Activated naive CD8-positive, alpha-beta T cell treated with anti-CD3 and anti-CD28 coated beads, Interleukin-2, amount 10 ng/mL, durations not matched to agents 7 days and 5 days (primary cell): ENCODE data around the gene INPPL1. TPM values are rescaled to one million over a fixed set of nuclear protein-coding genes. Genes with fewer than 3 reads are reported as not detected.

ENCODE experiments used
- ATAC-seq: fragments of 150-1000 bp; cut with Tn5 transposase; one replicate; pipeline ENCODE4 v1.10.0; 2021; ENCODE audit warnings: low read depth, moderate library complexity
- POLR2A ChIA-PET: fragments of 350-600 bp; sonication (Branson Sonifier 250); formaldehyde crosslinking; loops from one replicate; lab custom pipeline; 2021; ENCODE audit warnings: antibody characterized with exemption; lab: Charles Lee
- DNase-seq: peaks from one replicate; pipeline ENCODE4 v3.0.0; 2021
- H3K27ac Mint-ChIP-seq: one replicate; pipeline ENCODE4 v1.8.0; 2022; ENCODE audit warnings: mild to moderate bottlenecking, mixed read lengths
- H3K27me3 Mint-ChIP-seq: one replicate; pipeline ENCODE4 v1.8.0; 2022; ENCODE audit warnings: mild to moderate bottlenecking, moderate library complexity, mixed read lengths
- H3K36me3 Mint-ChIP-seq: one replicate; pipeline ENCODE4 v1.8.0; 2021; ENCODE audit warnings: mild to moderate bottlenecking, mixed read lengths
- H3K4me1 Mint-ChIP-seq: one replicate; pipeline ENCODE4 v1.8.0; 2021; ENCODE audit warnings: mixed read lengths
- H3K4me3 Mint-ChIP-seq: one replicate; pipeline ENCODE4 v1.8.0; 2022; ENCODE audit warnings: mild to moderate bottlenecking, moderate library complexity, mixed read lengths
- H3K9me3 Mint-ChIP-seq: one replicate; pipeline ENCODE4 v1.8.0; 2021; ENCODE audit warnings: mixed read lengths
- total RNA-seq, 2 experiments: library from RNA; stranded (reverse); gene quantifications; one replicate each; pipeline ENCODE4 v1.2.3, GENCODE V29; 2021

Gene INPPL1
- total RNA-seq, 2 experiments from 2014 or later: 166 to 171 TPM

DNA sequence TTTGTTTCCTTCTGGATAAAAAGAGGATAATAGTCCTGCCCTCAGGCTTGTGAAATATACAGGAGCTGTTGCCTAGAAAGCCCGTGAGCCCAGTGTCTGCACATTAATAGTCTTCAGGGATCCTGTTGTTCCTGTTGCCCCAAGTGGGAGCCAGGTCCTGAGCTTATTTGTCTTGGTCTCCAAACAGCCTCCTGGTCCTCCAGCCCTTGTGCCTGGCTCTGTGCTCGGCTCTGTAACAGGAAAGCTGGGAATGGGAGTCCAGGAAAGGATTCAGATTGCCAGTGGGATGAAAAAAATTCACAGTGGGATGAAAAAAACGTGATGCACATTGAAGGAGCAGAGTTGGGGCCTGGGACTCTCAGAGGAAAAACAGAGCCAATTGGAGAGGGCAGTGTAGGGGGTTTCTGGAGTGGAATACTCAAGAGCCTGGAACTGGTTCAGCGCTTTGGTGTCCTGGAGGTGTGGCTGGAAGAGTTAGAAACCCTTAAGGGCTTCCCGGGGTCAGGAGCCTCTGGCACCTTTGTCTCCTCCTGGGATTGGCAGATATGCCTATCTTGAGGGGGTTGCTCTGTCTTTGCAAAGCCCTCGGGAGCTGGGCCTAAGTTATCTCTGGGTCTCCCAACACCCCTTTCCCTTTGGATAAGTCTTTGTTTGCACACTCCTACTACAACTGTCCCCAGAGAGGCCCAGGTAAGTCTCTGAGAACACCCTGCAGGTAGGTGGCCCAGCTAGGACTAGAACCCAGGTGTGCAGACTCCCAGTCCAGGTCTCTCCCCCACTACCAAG lies 2.3 kb upstream of the INPPL1 start:
- Mint-ChIP-seq H3K27ac (peak overlapping the region; percentile 84), H3K4me1 (peaks cover 32% of the 10 kb centered on the region), H3K9me3 (no peaks in the 10 kb centered on the region), H3K4me3 (peak overlapping the region; percentile 90), H3K36me3 (peaks cover 4% of the 10 kb centered on the region), H3K27me3 (peaks cover 14% of the 10 kb centered on the region)
- no peak for ATAC-seq
- DNase-seq: no peak
- POLR2A ChIA-PET: interaction anchor here (0.7 to 2.0 kb wide), 7 partner anchors 10 to 593 kb away, joined by 4 to 16 read pairs (median 5); partner anchors contain the start of genes ANAPC15, RNF121 and XNDC1N

GRCh38 chr11:72222907-72223614 lies 1.5 kb upstream of the INPPL1 start:
- H3K36me3 Mint-ChIP-seq: peaks cover 4% of the 10 kb centered on the region
- POLR2A ChIA-PET: interaction anchor here (0.6 to 2.0 kb wide), 19 partner anchors 9 to 592 kb away, joined by 3 to 16 read pairs (median 4); partner anchors contain the start of genes ANAPC15, CLPB, RNF121 and XNDC1N
- H3K9me3 Mint-ChIP-seq: no peaks in the 10 kb centered on the region
- H3K27ac Mint-ChIP-seq: peak overlapping the region; percentile 84
- ATAC-seq: peak; percentile 81
- H3K27me3 Mint-ChIP-seq: peaks cover 8% of the 10 kb centered on the region
- peak; percentile 95 for DNase-seq
- H3K4me1 Mint-ChIP-seq: peaks cover 27% of the 10 kb centered on the region
- peak overlapping the region; percentile 90 for H3K4me3 Mint-ChIP-seq

DNA sequence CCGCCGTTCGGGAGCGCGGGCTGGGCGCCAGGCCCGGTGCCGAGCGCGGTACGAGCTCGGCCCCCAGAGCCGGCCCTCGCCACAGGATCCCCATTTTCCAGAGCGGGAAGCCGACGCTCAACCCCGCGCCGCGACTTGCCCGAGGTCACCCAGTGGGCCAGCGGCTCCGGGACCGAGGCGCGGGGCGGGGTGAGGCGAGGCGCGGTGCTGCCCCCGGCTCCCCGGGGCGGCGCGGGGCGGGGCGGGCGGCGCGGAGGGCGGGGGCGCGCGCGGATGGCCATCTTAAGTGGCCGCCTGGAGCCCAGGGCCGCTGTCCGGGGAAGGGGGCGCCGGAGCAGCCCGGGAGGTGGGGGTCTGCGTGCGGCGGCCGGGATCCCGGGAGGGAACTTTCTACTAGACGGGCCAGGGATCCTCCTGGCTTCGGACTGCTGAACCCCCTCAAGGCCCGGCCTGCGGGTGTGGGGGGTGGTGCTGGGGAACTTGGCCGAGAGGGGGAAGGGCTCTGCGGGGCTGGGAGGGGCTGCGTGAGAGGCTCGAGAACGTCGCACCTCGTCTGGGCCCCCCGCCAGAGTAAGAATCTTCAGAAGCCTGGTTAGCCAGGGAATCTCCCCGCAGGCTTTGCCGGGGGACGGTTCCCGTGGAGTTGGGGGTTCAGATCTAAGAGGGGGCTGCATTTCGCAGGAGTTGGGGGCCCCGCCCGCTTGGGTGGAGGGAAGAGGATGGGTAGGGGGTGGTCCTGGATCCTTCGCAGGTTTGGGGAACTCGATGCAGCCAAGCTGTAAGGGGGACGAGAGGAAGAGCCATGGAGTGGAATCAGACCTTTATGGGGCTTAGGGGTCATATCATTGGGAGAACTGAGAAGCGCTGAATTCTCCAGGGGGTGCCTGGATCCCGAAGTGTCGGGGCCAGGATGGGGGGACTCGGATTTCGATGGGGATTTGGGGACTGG lies 678 bp upstream of the INPPL1 start:
- peaks cover 1% of the 10 kb centered on the region for H3K27me3 Mint-ChIP-seq
- H3K36me3 Mint-ChIP-seq: peaks cover 5% of the 10 kb centered on the region
- DNase-seq (peak; percentile 84), ATAC-seq (peak; percentile 55)
- H3K4me3 Mint-ChIP-seq: peak overlapping the region; percentile 97
- H3K9me3 Mint-ChIP-seq: no peaks in the 10 kb centered on the region
- peaks cover 22% of the 10 kb centered on the region for H3K4me1 Mint-ChIP-seq
- H3K27ac Mint-ChIP-seq: peak overlapping the region; percentile 93
- POLR2A ChIA-PET: interaction anchor here (0.6 to 2.0 kb wide), 18 partner anchors 8 to 296 kb away, joined by 3 to 16 read pairs (median 4); partner anchors contain the start of genes ANAPC15, CLPB, RNF121 and XNDC1N

GRCh38 chr11:72225411-72225951 lies 914 bp downstream of the INPPL1 start:
- peak overlapping the region; percentile 96 for H3K4me3 Mint-ChIP-seq
- DNase-seq: peak; percentile 54
- peaks cover 22% of the 10 kb centered on the region for H3K4me1 Mint-ChIP-seq
- no peaks in the 10 kb centered on the region for H3K27me3 Mint-ChIP-seq
- no peaks in the 10 kb centered on the region for H3K9me3 Mint-ChIP-seq
- POLR2A ChIA-PET: interaction anchor here (0.6 to 2.0 kb wide), 9 partner anchors 9 to 206 kb away, joined by 3 to 7 read pairs (median 3); partner anchors contain the start of genes ANAPC15 and FOLR2
- peaks cover 5% of the 10 kb centered on the region for H3K36me3 Mint-ChIP-seq
- peak overlapping the region; percentile 93 for H3K27ac Mint-ChIP-seq
- ATAC-seq: peak; percentile 5

DNA sequence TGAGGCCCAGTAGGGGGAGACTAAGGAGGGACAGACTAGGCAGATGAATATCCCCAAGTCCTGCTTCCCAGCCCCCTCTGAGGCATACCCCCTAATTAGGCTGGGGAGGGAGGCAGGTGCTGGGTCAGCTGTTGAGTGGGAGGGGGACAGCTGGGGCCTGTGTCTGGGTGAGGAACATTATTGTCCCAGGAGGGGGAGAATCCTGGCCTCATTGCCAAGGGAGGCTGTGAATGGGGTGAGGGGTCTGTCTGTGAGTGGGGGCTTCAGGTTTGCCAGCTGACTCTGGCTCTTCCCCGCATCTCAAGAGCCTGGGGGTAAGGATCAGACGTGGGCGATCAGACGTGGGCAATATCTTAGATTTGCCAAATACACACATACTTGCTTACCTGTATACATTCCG lies 2.1 kb downstream of the INPPL1 start:
- no peak overlapping the region for H3K27ac Mint-ChIP-seq
- H3K4me3 Mint-ChIP-seq: no peak overlapping the region
- no peak for ATAC-seq

GRCh38 chr11:72227316-72228228 lies 3.0 kb downstream of the INPPL1 start:
- Mint-ChIP-seq H3K4me1 (peaks cover 15% of the 10 kb centered on the region), H3K4me3 (no peak overlapping the region), H3K36me3 (peaks cover 5% of the 10 kb centered on the region), H3K27ac (no peak overlapping the region), H3K27me3 (no peaks in the 10 kb centered on the region), H3K9me3 (no peaks in the 10 kb centered on the region)
- no peak for ATAC-seq
- POLR2A ChIA-PET: no interaction called here
- no peak for DNase-seq

More for the DNA sequence above, 2.1 kb downstream of the INPPL1 start:
- H3K4me1 Mint-ChIP-seq: peaks cover 20% of the 10 kb centered on the region
- H3K36me3 Mint-ChIP-seq: peaks cover 5% of the 10 kb centered on the region
- no peaks in the 10 kb centered on the region for H3K27me3 Mint-ChIP-seq
- POLR2A ChIA-PET: interaction anchor here (0.5 kb wide), 1 partner anchor 1486 kb away, joined by 3 read pairs; no protein-coding TSS in a partner anchor
- no peak for DNase-seq
- no peaks in the 10 kb centered on the region for H3K9me3 Mint-ChIP-seq

- Mint-ChIP-seq H3K9me3 (no peaks in the 10 kb centered on the region), H3K4me1 (peaks cover 13% of the 10 kb centered on the region), H3K27ac (no peak overlapping the region), H3K36me3 (peaks cover 5% of the 10 kb centered on the region), H3K27me3 (no peaks in the 10 kb centered on the region), H3K4me3 (no peak overlapping the region)
- POLR2A ChIA-PET: no interaction called here
- DNase-seq: peak; percentile 29
- ATAC-seq: no peak
Observed at GRCh38 chr11:72228229-72228843, 3.8 kb downstream of the INPPL1 start.

- Mint-ChIP-seq H3K4me1 (peaks cover 13% of the 10 kb centered on the region), H3K27me3 (no peaks in the 10 kb centered on the region), H3K36me3 (peaks cover 5% of the 10 kb centered on the region), H3K9me3 (no peaks in the 10 kb centered on the region), H3K4me3 (no peak overlapping the region), H3K27ac (no peak overlapping the region)
- POLR2A ChIA-PET: no interaction called here
- DNase-seq (no peak), ATAC-seq (no peak)
Observed at GRCh38 chr11:72228844-72229231, 4.3 kb downstream of the INPPL1 start.

DNA sequence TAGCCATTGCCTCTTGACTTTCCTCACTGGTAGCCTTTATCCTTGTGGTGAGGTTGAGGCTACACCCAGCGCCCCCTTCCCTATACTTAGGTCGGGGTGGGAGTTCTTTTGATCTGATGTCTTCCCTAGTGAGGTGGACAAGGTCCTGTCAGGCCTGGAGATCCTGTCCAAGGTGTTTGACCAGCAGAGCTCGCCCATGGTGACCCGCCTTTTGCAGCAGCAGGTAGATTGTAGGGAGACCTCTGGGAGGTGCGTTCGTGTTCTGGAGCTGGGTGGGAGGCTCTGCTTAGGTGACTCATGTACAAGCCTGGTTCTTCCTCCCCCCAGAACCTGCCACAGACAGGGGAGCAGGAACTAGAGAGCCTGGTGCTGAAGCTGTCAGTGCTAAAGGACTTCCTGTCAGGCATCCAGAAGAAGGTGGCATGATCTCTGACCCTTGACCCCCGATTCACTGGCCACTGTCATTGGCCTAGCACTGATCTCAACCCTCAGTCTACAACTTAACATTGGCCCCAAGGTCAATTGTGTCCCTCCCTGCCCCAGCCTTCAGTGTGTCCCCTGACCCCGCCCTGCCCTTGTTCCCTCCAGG lies 4.9 kb downstream of the INPPL1 start:
- POLR2A ChIA-PET: interaction anchor here (0.6 kb wide), 1 partner anchor 12 kb away, joined by 3 read pairs; no protein-coding TSS in a partner anchor
- peaks cover 10% of the 10 kb centered on the region for H3K4me1 Mint-ChIP-seq
- H3K4me3 Mint-ChIP-seq: no peak overlapping the region
- no peak for DNase-seq
- no peak overlapping the region for H3K27ac Mint-ChIP-seq
- H3K36me3 Mint-ChIP-seq: peaks cover 5% of the 10 kb centered on the region
- ATAC-seq: no peak
- H3K27me3 Mint-ChIP-seq: no peaks in the 10 kb centered on the region
- H3K9me3 Mint-ChIP-seq: no peaks in the 10 kb centered on the region

GRCh38 chr11:72229925-72230763 lies 5.6 kb downstream of the INPPL1 start:
- POLR2A ChIA-PET: interaction anchor here (0.6 kb wide), 1 partner anchor 11 kb away, joined by 3 read pairs; no protein-coding TSS in a partner anchor
- ATAC-seq (no peak), DNase-seq (no peak)
- Mint-ChIP-seq H3K4me1 (peaks cover 14% of the 10 kb centered on the region), H3K4me3 (no peak overlapping the region), H3K36me3 (peaks cover 6% of the 10 kb centered on the region), H3K9me3 (no peaks in the 10 kb centered on the region), H3K27ac (no peak overlapping the region), H3K27me3 (no peaks in the 10 kb centered on the region)
